Testis (tissue), 2 donors: ENCODE measurements around the gene ASCL3.

Experiments used
- POLR2A ChIP-seq: fragments of 450-650 bp; IDR thresholded peaks from one replicate; pipeline ENCODE4 v1.6.1; 2017; ENCODE audit warnings: antibody characterized with exemption, mild to moderate bottlenecking, moderate library complexity
- TF ChIP-seq, protein P1 (sequence below), 3 experiments: fragments of 450-650 bp in 2 of 3; fragments of 200-600 bp in 1 of 3; sonication (generic) in 1 of 3; IDR thresholded peaks; one replicate each; pipeline ENCODE4 v1.5.1; 2016 to 2019; ENCODE audit warnings: antibody characterized with exemption in 3 of 3, mild to moderate bottlenecking in 2 of 3, moderate library complexity in 1 of 3

GRCh38 chr11:8989453-8989852 is 46.6 kb upstream of the ASCL3 start:
- TF ChIP-seq, protein P1, sequence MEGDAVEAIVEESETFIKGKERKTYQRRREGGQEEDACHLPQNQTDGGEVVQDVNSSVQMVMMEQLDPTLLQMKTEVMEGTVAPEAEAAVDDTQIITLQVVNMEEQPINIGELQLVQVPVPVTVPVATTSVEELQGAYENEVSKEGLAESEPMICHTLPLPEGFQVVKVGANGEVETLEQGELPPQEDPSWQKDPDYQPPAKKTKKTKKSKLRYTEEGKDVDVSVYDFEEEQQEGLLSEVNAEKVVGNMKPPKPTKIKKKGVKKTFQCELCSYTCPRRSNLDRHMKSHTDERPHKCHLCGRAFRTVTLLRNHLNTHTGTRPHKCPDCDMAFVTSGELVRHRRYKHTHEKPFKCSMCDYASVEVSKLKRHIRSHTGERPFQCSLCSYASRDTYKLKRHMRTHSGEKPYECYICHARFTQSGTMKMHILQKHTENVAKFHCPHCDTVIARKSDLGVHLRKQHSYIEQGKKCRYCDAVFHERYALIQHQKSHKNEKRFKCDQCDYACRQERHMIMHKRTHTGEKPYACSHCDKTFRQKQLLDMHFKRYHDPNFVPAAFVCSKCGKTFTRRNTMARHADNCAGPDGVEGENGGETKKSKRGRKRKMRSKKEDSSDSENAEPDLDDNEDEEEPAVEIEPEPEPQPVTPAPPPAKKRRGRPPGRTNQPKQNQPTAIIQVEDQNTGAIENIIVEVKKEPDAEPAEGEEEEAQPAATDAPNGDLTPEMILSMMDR (IDR thresholded peaks at IDR 0.05), result no peak
- TF ChIP-seq POLR2A, result no peak
